ENCODE measurements around the gene NECAB3. TPM values are rescaled to one million over a fixed set of nuclear protein-coding genes. Genes with fewer than 3 reads are reported as not detected.

NECAB3 gene
- total RNA-seq, 1 donor from 2014 or later = 19.2 TPM

GRCh38 chr20:33675136-33675959 is 1.1 kb upstream of the NECAB3 start:
- Histone ChIP-seq H3K9me3 (ENCODE audit: low read depth) (no peaks in the 10 kb centered on the region), H3K4me2 (peak overlapping the region; percentile 97), H3K36me3 (no peaks in the 10 kb centered on the region), H3K27ac (no peak overlapping the region), H4K20me1 (ENCODE audit: low read depth) (peaks cover 53% of the 10 kb centered on the region), H3K79me2 (ENCODE audit: low read depth) (no peaks in the 10 kb centered on the region), H3K27me3 (no peaks in the 10 kb centered on the region), H3K9ac (no peak overlapping the region), H3K4me1 (peaks cover 23% of the 10 kb centered on the region), H3F3A (ENCODE audit: low read depth) (peaks cover 27% of the 10 kb centered on the region), H2AFZ (replicated peaks) (no peak overlapping the region), H3K4me3 (peak overlapping the region; percentile 74)
- Mint-ChIP-seq H3K36me3 (peaks cover 7% of the 10 kb centered on the region), H3K4me1 (peaks cover 40% of the 10 kb centered on the region), H3K9me3 (no peaks in the 10 kb centered on the region), H3K27me3 (ENCODE audit: insufficient read depth, low read depth) (peaks cover 8% of the 10 kb centered on the region), H3K4me3 (peak overlapping the region; percentile 82), H3K27ac (peak overlapping the region; percentile 62)
- no peak for DNase-seq (ENCODE audit: low spot score)
- TF ChIP-seq EZH2 (IDR thresholded peaks at IDR 0.05) = no peak
- no peak for TF ChIP-seq CTCF (IDR thresholded peaks at IDR 0.05)
- no peak for TF ChIP-seq EZH2phosphoT487 (IDR thresholded peaks at IDR 0.05)

GRCh38 chr20:33673410-33674293 is 576 bp downstream of the NECAB3 start:
- TF ChIP-seq CTCF (IDR thresholded peaks at IDR 0.05) (no peak), EZH2phosphoT487 (IDR thresholded peaks at IDR 0.05) (no peak), EZH2 (IDR thresholded peaks at IDR 0.05) (no peak)
- H3K4me3 ChIP-seq = peak overlapping the region; percentile 74
- H3K36me3 Mint-ChIP-seq = peaks cover 12% of the 10 kb centered on the region
- H3K79me2 ChIP-seq (ENCODE audit: low read depth) = no peaks in the 10 kb centered on the region
- H3K4me2 ChIP-seq = peak overlapping the region; percentile 97
- peaks cover 27% of the 10 kb centered on the region for H3F3A ChIP-seq (ENCODE audit: low read depth)
- peaks cover 8% of the 10 kb centered on the region for H3K27me3 Mint-ChIP-seq (ENCODE audit: insufficient read depth, low read depth)
- H3K36me3 ChIP-seq = no peaks in the 10 kb centered on the region
- peaks cover 23% of the 10 kb centered on the region for H3K4me1 ChIP-seq
- no peak for DNase-seq (ENCODE audit: low spot score)
- H2AFZ ChIP-seq (replicated peaks) = peak overlapping the region; percentile 56
- H3K27ac ChIP-seq = no peak overlapping the region
- no peaks in the 10 kb centered on the region for H3K9me3 ChIP-seq (ENCODE audit: low read depth)
- H3K9ac ChIP-seq = peak overlapping the region; percentile 55
- H4K20me1 ChIP-seq (ENCODE audit: low read depth) = peaks cover 40% of the 10 kb centered on the region
- no peaks in the 10 kb centered on the region for H3K9me3 Mint-ChIP-seq
- peak overlapping the region; percentile 87 for H3K4me3 Mint-ChIP-seq
- H3K27me3 ChIP-seq = no peaks in the 10 kb centered on the region
- peaks cover 36% of the 10 kb centered on the region for H3K4me1 Mint-ChIP-seq
- H3K27ac Mint-ChIP-seq = no peak overlapping the region

- Histone ChIP-seq H3K9me3 (ENCODE audit: low read depth) (no peaks in the 10 kb centered on the region), H3K27me3 (no peaks in the 10 kb centered on the region), H2AFZ (replicated peaks) (no peak overlapping the region), H3K9ac (no peak overlapping the region), H3K4me1 (peaks cover 23% of the 10 kb centered on the region), H3K4me3 (peak overlapping the region; percentile 74), H3F3A (ENCODE audit: low read depth) (peaks cover 27% of the 10 kb centered on the region), H3K36me3 (no peaks in the 10 kb centered on the region), H3K27ac (no peak overlapping the region), H3K79me2 (ENCODE audit: low read depth) (no peaks in the 10 kb centered on the region), H3K4me2 (peak overlapping the region; percentile 97), H4K20me1 (ENCODE audit: low read depth) (peaks cover 36% of the 10 kb centered on the region)
- H3K4me1 Mint-ChIP-seq = peaks cover 36% of the 10 kb centered on the region
- H3K27me3 Mint-ChIP-seq (ENCODE audit: insufficient read depth, low read depth) = peaks cover 8% of the 10 kb centered on the region
- no peaks in the 10 kb centered on the region for H3K9me3 Mint-ChIP-seq
- peak overlapping the region; percentile 14 for H3K27ac Mint-ChIP-seq
- TF ChIP-seq CTCF (IDR thresholded peaks at IDR 0.05) (no peak), EZH2phosphoT487 (IDR thresholded peaks at IDR 0.05) (no peak), EZH2 (IDR thresholded peaks at IDR 0.05) (no peak)
- peak overlapping the region; percentile 87 for H3K4me3 Mint-ChIP-seq
- H3K36me3 Mint-ChIP-seq = peaks cover 16% of the 10 kb centered on the region
- DNase-seq (ENCODE audit: low spot score) = no peak
These were observed 1.2 kb downstream of the NECAB3 start for GRCh38 chr20:33673114-33673409.
